Hepatocyte (in vitro differentiated cells): ENCODE results near the gene BRSK1. TPM values are rescaled to one million over a fixed set of nuclear protein-coding genes. Genes with fewer than 3 reads are reported as not detected.

Source experiments
- DNase-seq: peaks from one replicate; pipeline ENCODE4 v3.0.0-alpha.2; 2016; ENCODE audit warnings: low spot score
- H2AFZ ChIP-seq: fragments of 200-600 bp; sonication (generic); 2 replicates; pipeline ENCODE4 v1.6.0; 2016; ENCODE audit warnings: antibody characterized with exemption, mild to moderate bottlenecking
- H3K27ac ChIP-seq: fragments of 200-600 bp; sonication (generic); 2 replicates; pipeline ENCODE4 v1.5.1; 2016; ENCODE audit warnings: mild to moderate bottlenecking
- H3K27me3 ChIP-seq: fragments of 200-600 bp; sonication (generic); 2 replicates; pipeline ENCODE4 v1.6.1; 2016
- H3K36me3 ChIP-seq: fragments of 200-600 bp; sonication (generic); replicated peaks from 2 replicates; pipeline ENCODE4 v1.5.1; 2016; ENCODE audit warnings: low read depth; ENCODE audit not compliant: insufficient read depth
- H3K4me1 ChIP-seq: fragments of 200-600 bp; sonication (generic); 2 replicates; pipeline ENCODE4 v1.5.1; 2016; ENCODE audit warnings: mild to moderate bottlenecking, moderate library complexity; ENCODE audit not compliant: insufficient read depth
- H3K4me2 ChIP-seq: fragments of 200-600 bp; sonication (generic); 2 replicates; pipeline ENCODE4 v1.6.0; 2016
- H3K4me3 ChIP-seq: fragments of 200-600 bp; sonication (generic); 2 replicates; pipeline ENCODE4 v1.5.1; 2016; ENCODE audit warnings: mild to moderate bottlenecking
- H3K79me2 ChIP-seq: fragments of 200-600 bp; sonication (generic); 2 replicates; pipeline ENCODE4 v1.6.0; 2017; ENCODE audit warnings: mild to moderate bottlenecking
- H3K9me2 ChIP-seq: fragments of 200-600 bp; sonication (generic); replicated peaks from 2 replicates; pipeline ENCODE4 v1.6.0; 2017; ENCODE audit warnings: mild to moderate bottlenecking; ENCODE audit not compliant: insufficient read depth
- H3K9me3 ChIP-seq: fragments of 200-600 bp; sonication (generic); 2 replicates; pipeline ENCODE4 v1.5.1; 2016; ENCODE audit warnings: low read depth, mild to moderate bottlenecking
- H4K20me1 ChIP-seq: fragments of 200-600 bp; sonication (generic); 2 replicates; pipeline ENCODE4 v1.6.0; 2016; ENCODE audit warnings: mild to moderate bottlenecking; ENCODE audit not compliant: insufficient read depth, poor library complexity, severe bottlenecking
- CTCF ChIP-seq: fragments of 200-600 bp; sonication (generic); IDR thresholded peaks from 2 replicates; pipeline ENCODE4 v1.5.1; 2016; ENCODE audit warnings: antibody characterized with exemption, mild to moderate bottlenecking; ENCODE audit not compliant: poor library complexity
- EZH2 ChIP-seq: fragments of 200-600 bp; sonication (generic); IDR thresholded peaks from 2 replicates; pipeline ENCODE4 v1.6.1; 2016; ENCODE audit warnings: antibody characterized with exemption, mild to moderate bottlenecking, borderline replicate concordance
- EZH2phosphoT487 ChIP-seq: fragments of 200-600 bp; sonication (generic); IDR thresholded peaks from one replicate; pipeline ENCODE4 v1.6.1; 2018; ENCODE audit warnings: antibody characterized with exemption, mild to moderate bottlenecking, low read depth, moderate library complexity; ENCODE audit not compliant: unreplicated experiment, severe bottlenecking
- WGBS: methylation state at CpG from one replicate; pipeline ENCODE4 v1.1.6; 2016; ENCODE audit warnings: low lambda C conversion rate; ENCODE audit errors: missing lambda C conversion rate; 5-methylcytosine and 5-hydroxymethylcytosine counted together
- polyA plus RNA-seq: library from polyadenylated mRNA; unstranded; fragments of >200 nt; fragmentation: Nextera tagmentation; extraction: Ambion mirVana; gene quantifications from 2 replicates; pipeline ENCODE4 v1.2.1, GENCODE V29; 2016
- total RNA-seq: library from RNA; depleted of rRNA; stranded (reverse); fragments of >200 nt; gene quantifications from 2 replicates; pipeline ENCODE4 v1.2.3, GENCODE V29; 2014

BRSK1 gene
- 3.3 and 13.2 TPM in 2 replicates for total RNA-seq
- polyA plus RNA-seq = 2.4 and 2.7 TPM in 2 replicates

DNA sequence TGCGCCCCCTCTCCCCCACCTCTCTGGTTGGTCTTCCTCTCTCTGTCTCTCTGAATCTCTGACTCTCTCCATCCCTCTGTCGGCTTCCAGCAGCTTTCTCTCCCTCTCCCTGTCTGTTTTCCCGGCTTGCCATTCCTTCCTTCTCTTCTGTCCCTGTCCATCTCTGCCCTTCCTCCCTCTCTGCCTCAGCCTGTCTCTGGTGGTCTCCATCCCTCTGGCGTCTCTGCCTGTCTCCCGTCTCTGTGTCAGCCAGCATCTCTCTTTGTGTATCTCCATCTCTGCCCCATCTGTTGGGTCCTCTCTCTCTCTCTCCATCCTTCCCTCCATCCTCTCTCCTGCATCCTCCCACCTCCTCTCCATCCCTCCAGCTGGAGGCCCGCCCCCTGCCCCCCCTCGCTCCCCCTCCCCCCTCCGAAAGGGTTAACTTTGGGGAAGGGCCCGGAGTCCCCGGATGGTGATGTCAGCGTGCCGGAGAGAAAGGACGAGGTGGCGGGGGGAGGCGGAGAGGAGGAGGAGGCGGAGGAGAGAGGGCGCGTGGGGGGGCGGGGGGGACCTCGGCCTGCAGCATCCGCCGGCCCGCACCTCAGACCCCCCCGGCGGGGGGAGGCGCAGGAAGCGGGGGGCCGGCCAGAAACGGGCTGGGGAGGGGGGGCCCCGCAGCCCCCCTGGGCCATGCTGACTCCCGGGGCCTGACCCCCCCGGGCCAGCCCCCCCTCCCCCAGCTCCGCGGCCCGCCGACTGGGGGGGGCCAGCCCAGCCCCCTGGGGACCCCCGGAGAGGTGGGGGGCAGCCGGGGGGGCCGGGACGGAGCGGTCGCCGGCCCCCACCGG, at the start of gene BRSK1:
BRSK1 (plus strand) TSS at position 450 of the 830 bp plus-strand sequence. CDS start 446 bp downstream, outside the sequence.
- peak within 1 kb of the TSS; percentile 56 for H2AFZ ChIP-seq
- DNase-seq = peak; percentile 81

GRCh38 chr19:55238030-55238429, 45.8 kb upstream of the BRSK1 start:
- H3K36me3 ChIP-seq = no peaks in the 10 kb centered on the region
- no peaks in the 10 kb centered on the region for H3K9me3 ChIP-seq
- no peaks in the 10 kb centered on the region for H3K9me2 ChIP-seq
- H3K4me1 ChIP-seq = no peaks in the 10 kb centered on the region
- no peaks in the 10 kb centered on the region for H4K20me1 ChIP-seq
- H3K4me3 ChIP-seq = no peak overlapping the region
- no peaks in the 10 kb centered on the region for H3K27me3 ChIP-seq
- H3K27ac ChIP-seq = no peak overlapping the region
- H2AFZ ChIP-seq = no peak overlapping the region
- H3K4me2 ChIP-seq = no peak overlapping the region
- TF ChIP-seq EZH2phosphoT487 (no peak), EZH2 (no peak), CTCF (no peak)
- H3K79me2 ChIP-seq = no peaks in the 10 kb centered on the region
- WGBS = 97% methylated on average over 8 of the region's 8 CpGs
- DNase-seq = no peak

More for the DNA sequence above, at the start of gene BRSK1:
- Histone ChIP-seq H3K4me1 (peaks cover 13% of the 10 kb centered on the region), H3K9me3 (no peaks in the 10 kb centered on the region), H3K27ac (peak within 1 kb of the TSS; percentile 81), H3K4me3 (peak within 1 kb of the TSS; percentile 55), H3K4me2 (peak within 1 kb of the TSS; percentile 93), H3K79me2 (peaks cover 14% of the 10 kb centered on the region), H3K27me3 (no peaks in the 10 kb centered on the region), H4K20me1 (no peaks in the 10 kb centered on the region), H3K36me3 (no peaks in the 10 kb centered on the region), H3K9me2 (no peaks in the 10 kb centered on the region)
- 31% methylated on average over 6 of the region's 44 CpGs for WGBS
- TF ChIP-seq EZH2phosphoT487 = no peak

DNA sequence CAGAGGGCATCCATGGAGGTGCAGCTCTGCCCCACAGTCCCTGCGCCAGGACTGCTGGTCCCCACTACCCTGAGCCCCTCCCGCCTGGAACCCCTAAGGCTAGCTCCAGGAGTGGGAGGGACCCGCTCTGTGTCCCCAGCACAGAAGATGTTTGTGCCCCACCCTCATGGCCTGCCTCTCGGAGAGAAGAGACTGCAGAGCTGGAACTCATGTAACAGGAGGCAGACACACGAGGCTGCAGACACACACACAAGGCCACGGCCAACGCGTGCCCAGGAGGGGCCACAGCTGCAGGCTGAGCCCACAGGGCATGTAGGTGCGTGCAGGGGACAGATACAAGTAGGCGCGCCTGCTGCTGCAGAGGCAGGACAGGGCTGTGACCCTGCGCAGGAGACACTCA, 44.8 kb upstream of the BRSK1 start:
- Histone ChIP-seq H3K4me1 (no peaks in the 10 kb centered on the region), H4K20me1 (no peaks in the 10 kb centered on the region), H3K79me2 (no peaks in the 10 kb centered on the region), H3K27me3 (no peaks in the 10 kb centered on the region), H3K9me3 (no peaks in the 10 kb centered on the region), H3K4me2 (no peak overlapping the region), H3K9me2 (no peaks in the 10 kb centered on the region), H2AFZ (no peak overlapping the region), H3K36me3 (no peaks in the 10 kb centered on the region), H3K27ac (no peak overlapping the region), H3K4me3 (no peak overlapping the region)
- no peak for DNase-seq
- WGBS = over 99% methylated on average over 12 of the region's 12 CpGs
- TF ChIP-seq EZH2 = no peak
- TF ChIP-seq EZH2phosphoT487 = no peak
- no peak for TF ChIP-seq CTCF

- Histone ChIP-seq H3K9me2 (no peaks in the 10 kb centered on the region), H3K4me1 (no peaks in the 10 kb centered on the region), H3K27ac (no peak overlapping the region), H2AFZ (no peak overlapping the region), H3K79me2 (no peaks in the 10 kb centered on the region), H3K9me3 (no peaks in the 10 kb centered on the region), H3K36me3 (no peaks in the 10 kb centered on the region), H4K20me1 (peaks cover 3% of the 10 kb centered on the region), H3K4me2 (no peak overlapping the region), H3K4me3 (no peak overlapping the region), H3K27me3 (no peaks in the 10 kb centered on the region)
- 97% methylated on average over 6 of the region's 6 CpGs for WGBS
- DNase-seq = no peak
- TF ChIP-seq EZH2 (no peak), EZH2phosphoT487 (no peak), CTCF (no peak)
Measured at GRCh38 chr19:55240713-55241020, 43.1 kb upstream of the BRSK1 start.
